GM18505 (cell line): ENCODE results near the gene TXN2.

Experiments
- ATAC-seq: cut with Tn5 transposase; IDR thresholded peaks from one replicate; pipeline ENCODE4 v1.9.1; 2021; ENCODE audit not compliant: unreplicated experiment
- POLR2A ChIP-seq: IDR thresholded peaks from 4 replicates; pipeline ENCODE4 v1.6.1; 2011; ENCODE audit warnings: borderline replicate concordance; ENCODE audit not compliant: insufficient read depth, insufficient read length; ENCODE audit errors: extremely low read depth

TXN2 gene

DNA sequence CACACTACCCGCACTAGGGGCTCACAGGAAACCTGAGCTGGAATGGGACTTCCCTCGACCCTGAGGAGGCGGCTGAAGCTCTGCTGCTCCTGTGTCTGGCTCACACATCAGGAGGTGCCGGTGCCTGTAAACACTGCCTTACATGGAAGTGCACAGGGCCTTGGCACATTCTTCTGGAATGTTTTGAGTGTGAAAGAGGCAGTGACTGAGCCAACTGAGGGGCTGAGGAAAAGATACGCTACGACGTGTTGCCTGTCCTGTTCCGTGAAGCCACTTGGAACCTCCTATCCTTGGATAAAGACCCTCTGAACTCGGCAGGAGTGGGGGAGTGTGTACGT, 10.5 kb downstream of the TXN2 start:
- no peak for ATAC-seq
- TF ChIP-seq POLR2A = no peak

GRCh38 chr22:36470162-36470993, 11.1 kb downstream of the TXN2 start:
- no peak for TF ChIP-seq POLR2A
- no peak for ATAC-seq

DNA sequence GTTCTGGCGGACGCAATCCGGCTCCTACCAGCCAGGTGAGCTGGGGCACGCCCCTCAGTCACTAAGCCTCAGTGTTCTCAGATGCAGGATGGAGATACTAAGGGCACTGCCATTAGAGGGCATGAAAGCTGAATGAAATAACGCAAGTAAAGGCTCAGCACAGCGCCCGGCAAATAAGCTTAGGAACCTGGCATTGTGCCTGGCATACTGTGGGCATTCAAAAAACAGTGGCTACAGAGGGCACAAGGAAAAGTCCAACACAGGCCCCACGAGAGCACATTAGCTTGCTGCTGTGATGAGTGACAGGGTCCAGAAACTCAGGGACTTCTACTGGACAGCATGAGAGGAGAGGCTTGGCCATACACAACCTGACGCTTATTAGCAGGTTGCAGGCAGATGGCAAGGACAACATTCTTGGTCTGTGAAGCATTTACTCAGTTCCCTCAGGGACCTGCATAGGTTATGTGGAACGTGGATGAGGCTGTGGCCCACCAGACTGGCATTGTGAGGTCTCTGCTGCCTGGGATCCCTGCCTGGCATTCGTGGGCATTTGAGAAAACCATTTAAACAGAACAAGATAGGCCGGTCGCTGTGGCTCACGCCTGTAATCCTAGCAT, 12.2 kb downstream of the TXN2 start:
- no peak for ATAC-seq
- no peak for TF ChIP-seq POLR2A

- ATAC-seq = no peak
- TF ChIP-seq POLR2A = no peak
Measured at GRCh38 chr22:36467946-36468345, 13.5 kb downstream of the TXN2 start.

DNA sequence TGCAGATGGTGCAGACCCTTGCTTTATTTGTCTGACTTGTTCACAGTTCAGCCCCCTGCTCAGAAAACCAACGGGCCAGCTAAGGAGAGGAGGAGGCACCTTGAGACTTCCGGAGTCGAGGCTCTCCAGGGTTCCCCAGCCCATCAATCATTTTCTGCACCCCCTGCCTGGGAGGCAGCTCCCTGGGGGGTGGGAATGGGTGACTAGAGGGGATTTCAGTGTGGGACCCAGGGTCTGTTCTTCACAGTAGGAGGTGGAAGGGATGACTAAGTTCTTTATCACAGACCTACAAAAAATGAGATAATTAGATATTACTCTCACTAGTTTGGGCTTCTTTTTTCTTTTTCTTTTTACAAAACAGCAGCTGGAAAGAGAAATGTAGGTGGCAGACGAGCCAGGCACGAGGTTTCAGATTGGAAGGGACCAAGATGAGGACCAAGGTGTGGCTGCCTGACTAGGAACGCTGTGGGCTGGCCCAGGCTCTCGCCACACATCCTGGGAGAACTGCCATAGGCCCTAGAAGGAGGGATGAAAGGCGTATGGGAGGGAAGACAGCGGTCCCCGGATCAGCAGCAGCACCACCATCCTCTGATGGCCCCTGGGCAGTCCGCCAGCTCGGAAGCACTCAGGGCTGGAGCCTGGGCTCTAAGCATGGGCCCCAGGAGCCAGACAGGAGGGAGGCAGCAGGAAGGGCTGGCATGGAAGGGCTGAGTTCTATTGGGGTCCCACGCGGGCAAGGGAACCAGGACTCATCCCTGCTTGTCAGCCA, 14.2 kb downstream of the TXN2 start:
- ATAC-seq = no peak

GRCh38 chr22:36466258-36466657, 15.2 kb downstream of the TXN2 start:
- TF ChIP-seq POLR2A = no peak
- ATAC-seq = no peak

More for the DNA sequence above, 14.2 kb downstream of the TXN2 start:
- TF ChIP-seq POLR2A = no peak

DNA sequence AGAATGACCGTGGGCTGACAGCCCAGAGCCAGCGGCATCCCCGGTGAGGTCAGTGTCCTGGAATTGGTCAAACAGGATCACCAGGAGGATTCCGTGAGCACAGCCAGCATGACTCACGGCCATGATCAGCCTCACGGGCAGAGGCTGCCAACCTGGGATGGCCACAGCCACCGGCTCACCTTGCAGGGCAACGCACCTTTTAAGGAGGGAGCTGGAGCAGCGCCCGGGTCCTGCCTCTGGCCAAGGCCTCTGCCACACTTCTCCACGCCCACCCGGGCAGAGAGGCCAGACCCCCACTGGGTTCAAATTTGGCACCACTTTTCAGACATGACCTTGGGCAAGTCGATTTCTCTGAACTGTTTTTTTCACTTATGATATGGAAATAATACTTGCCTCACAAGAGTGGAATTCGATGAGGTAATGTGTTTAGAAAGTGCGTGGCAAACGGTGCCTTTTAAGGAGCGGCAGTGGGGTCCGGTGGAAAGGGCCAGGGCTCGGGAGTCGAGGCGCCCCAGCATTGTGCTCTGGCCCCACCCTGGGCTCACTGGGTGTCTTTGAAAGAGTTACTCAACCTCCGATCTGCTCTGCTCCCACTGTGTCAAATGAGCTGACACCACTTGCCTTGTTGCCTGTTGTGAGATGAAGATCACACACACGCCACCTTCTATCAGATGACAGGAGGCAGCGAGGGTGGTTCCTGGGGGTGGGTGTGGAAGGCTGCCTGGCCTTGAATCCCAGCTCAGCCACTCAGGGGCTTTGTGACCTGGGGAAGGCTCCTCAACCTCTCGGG, 16.0 kb downstream of the TXN2 start:
- no peak for ATAC-seq
- no peak for TF ChIP-seq POLR2A

- no peak for ATAC-seq
- no peak for TF ChIP-seq POLR2A
Measured at GRCh38 chr22:36464715-36465231, 16.7 kb downstream of the TXN2 start.

GRCh38 chr22:36463783-36464184, 17.7 kb downstream of the TXN2 start:
- no peak for ATAC-seq
- no peak for TF ChIP-seq POLR2A

DNA sequence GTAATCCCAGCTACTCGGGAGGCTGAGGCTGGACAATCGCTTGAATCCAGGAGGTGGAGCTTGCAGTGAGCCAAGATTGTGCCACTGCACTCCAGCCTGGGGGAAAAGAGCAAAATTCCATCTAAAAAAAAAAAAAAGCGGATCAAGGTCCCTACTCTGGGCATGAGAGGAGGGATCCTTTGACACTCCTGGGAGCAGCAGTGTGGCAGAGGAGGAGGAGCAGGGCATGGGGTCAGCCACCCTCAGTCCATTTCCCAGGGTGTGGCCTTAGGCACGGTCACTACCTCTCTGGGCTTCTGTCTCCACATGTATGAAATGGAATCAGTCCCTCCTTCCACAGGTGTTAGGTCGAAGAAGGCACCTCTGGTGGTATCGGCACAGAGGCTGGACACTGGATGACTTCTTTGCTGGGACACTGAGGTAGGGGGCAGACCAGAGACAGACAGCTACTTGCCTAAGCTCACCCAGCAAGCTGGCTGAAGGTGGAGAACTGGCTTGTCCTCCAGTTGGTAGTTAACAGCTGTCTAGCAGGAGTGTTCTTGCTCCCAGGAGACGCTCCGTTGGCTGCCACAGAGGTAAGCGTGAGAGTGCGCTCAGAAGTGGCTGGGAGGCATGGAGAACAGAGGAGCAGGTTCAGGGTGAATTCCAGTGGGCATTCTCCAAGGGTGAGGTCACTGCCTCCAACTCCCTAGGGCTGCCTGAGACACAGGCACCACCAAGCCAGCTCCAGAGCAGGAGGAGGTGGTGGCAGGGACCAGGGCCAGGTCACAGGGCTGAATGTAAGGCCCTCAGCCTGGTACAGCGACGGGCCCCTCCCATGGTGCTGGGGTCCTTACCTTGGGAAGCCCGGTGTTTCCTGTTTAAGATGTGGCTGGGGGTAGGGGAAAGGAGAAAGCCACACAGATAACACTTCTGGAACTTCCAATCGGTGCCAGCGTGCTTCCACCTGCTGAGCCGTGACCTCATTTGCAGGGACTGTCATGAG, 19.5 kb downstream of the TXN2 start:
- no peak for ATAC-seq

DNA sequence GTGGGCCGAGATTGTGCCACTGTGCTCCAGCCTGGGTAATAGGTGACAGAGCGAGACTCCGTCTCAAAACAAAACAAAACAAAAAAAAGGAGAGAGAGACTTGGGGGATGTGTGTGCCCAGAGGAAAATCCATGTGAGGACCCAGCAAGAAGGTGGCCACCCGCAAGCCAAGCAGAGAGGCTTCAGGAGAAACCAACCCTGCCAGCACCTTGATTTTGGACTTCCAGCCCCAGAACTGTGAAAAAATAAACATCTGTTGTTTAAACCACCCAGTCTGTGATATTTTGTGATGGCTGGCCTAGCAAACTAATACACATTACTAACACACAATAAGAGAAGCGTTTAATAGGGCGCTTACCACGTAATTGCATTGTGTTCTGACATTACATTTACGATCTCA, 21.2 kb downstream of the TXN2 start:
- TF ChIP-seq POLR2A = no peak
- no peak for ATAC-seq

More for the DNA sequence above, 19.5 kb downstream of the TXN2 start:
- TF ChIP-seq POLR2A = no peak
